Gastroesophageal sphincter (tissue), 3 donors: Measurements from ENCODE around the gene DPF1.

Experiments used
- CTCF ChIP-seq, 4 experiments: fragments of 200-600 bp in 2 of 4; fragments of 450-650 bp in 2 of 4; sonication (generic) in 1 of 4; IDR thresholded peaks; one replicate each; pipeline ENCODE4 v1.5.1; 2017 to 2019; ENCODE audit warnings: antibody characterized with exemption in 4 of 4, mild to moderate bottlenecking in 2 of 4, moderate library complexity in 2 of 4
- EP300 ChIP-seq: sonication (generic); formaldehyde crosslinking; IDR thresholded peaks from one replicate; pipeline ENCODE4 v1.6.1; 2017; ENCODE audit warnings: antibody characterized with exemption, mild to moderate bottlenecking

- no peak for TF ChIP-seq CTCF (IDR thresholded peaks at IDR 0.05)
- no peak for TF ChIP-seq EP300
Observed at GRCh38 chr19:38251564-38252051, 27.6 kb upstream of the DPF1 start.
